ENCODE measurements around the gene UQCRC2.

- no peak for TF ChIP-seq CTCF (conservative IDR thresholded peaks at IDR 0.05)
- TF ChIP-seq EZH2 (IDR thresholded peaks at IDR 0.05; ENCODE audit: low read depth): no peak
Observed at GRCh38 chr16:21957714-21958346, 4.7 kb downstream of the UQCRC2 start.

Data from PC-9 (cell line).